Ascending aorta (tissue), 2 donors: ENCODE data around the gene IGSF9B. TPM values are rescaled to one million over a fixed set of nuclear protein-coding genes. Genes with fewer than 3 reads are reported as not detected.

Experiments used
- DNase-seq, 2 donors: peaks; one replicate each; pipeline ENCODE4 v3.0.0-alpha.2; 2019; ENCODE audit warnings: low spot score in 2 of 2
- H3K27ac ChIP-seq, 2 donors: fragments of 200-600 bp; sonication (generic); one replicate each; pipeline ENCODE4 v1.5.1; 2016 to 2017; ENCODE audit warnings: mild to moderate bottlenecking in 1 of 2
- H3K27me3 ChIP-seq: fragments of 200-600 bp; sonication (generic); one replicate; pipeline ENCODE4 v1.5.1; 2017
- H3K36me3 ChIP-seq, 2 donors: fragments of 200-600 bp; sonication (generic); one replicate each; pipeline ENCODE4 v1.5.1; 2016
- H3K4me1 ChIP-seq, 2 donors: fragments of 200-600 bp; sonication (generic); one replicate each; pipeline ENCODE4 v1.5.1; 2016 to 2017; ENCODE audit warnings: mild to moderate bottlenecking in 1 of 2
- H3K4me3 ChIP-seq, 2 donors: fragments of 200-600 bp; sonication (generic); one replicate each; pipeline ENCODE4 v1.5.1; 2016 to 2017; ENCODE audit warnings: mild to moderate bottlenecking in 1 of 2
- H3K9me3 ChIP-seq, 2 donors: fragments of 200-600 bp; sonication (generic); one replicate each; pipeline ENCODE4 v1.5.1; 2016
- CTCF ChIP-seq, 3 experiments: fragments of 200-600 bp in 2 of 3; fragments of 450-650 bp in 1 of 3; sonication (generic) in 2 of 3; IDR thresholded peaks; one replicate each; pipeline ENCODE4 v1.5.1; 2016 to 2019; ENCODE audit warnings: antibody characterized with exemption in 3 of 3, mild to moderate bottlenecking in 1 of 3, moderate library complexity in 1 of 3
- intact Hi-C: fragments of 100-400 bp; cut with DNase I; formaldehyde crosslinking; loops from one replicate; pipeline ENCODE4 v1.15.1; 2023
- total RNA-seq: library from RNA; depleted of rRNA; stranded (reverse); fragments of >200 nt; gene quantifications from one replicate; pipeline ENCODE4 v1.1.0, GENCODE V29; 2016

The IGSF9B gene
- total RNA-seq, 1 donor from 2014 or later: 162 TPM

GRCh38 chr11:133929401-133930052, 27.2 kb downstream of the IGSF9B start:
- no peak for TF ChIP-seq CTCF (IDR thresholded peaks at IDR 0.05)
- Histone ChIP-seq H3K27ac (no peak overlapping the region), H3K9me3 (no peaks in the 10 kb centered on the region), H3K27me3 (no peaks in the 10 kb centered on the region), H3K4me1 (no peaks in the 10 kb centered on the region), H3K4me3 (no peak overlapping the region), H3K36me3 (peaks cover 48 to 49% of the 10 kb centered on the region in 2 donors)
- intact Hi-C loops: loop anchor here (5.0 kb wide), 1 partner anchor 213 kb away; no protein-coding TSS in a partner anchor
- DNase-seq: no peak

- no peak overlapping the region for H3K4me3 ChIP-seq
- no peak for DNase-seq
- intact Hi-C loops: loop anchor here (5.0 kb wide), 1 partner anchor 214 kb away; no protein-coding TSS in a partner anchor
- H3K9me3 ChIP-seq: no peaks in the 10 kb centered on the region
- H3K4me1 ChIP-seq: no peaks in the 10 kb centered on the region
- TF ChIP-seq CTCF (IDR thresholded peaks at IDR 0.05): no peak
- no peak overlapping the region for H3K27ac ChIP-seq
- peaks cover 50 to 56% of the 10 kb centered on the region in 2 donors for H3K36me3 ChIP-seq
- H3K27me3 ChIP-seq: no peaks in the 10 kb centered on the region
These were observed 28.1 kb downstream of the IGSF9B start for GRCh38 chr11:133928628-133929059.

GRCh38 chr11:133927690-133928627, 28.8 kb downstream of the IGSF9B start:
- TF ChIP-seq CTCF (IDR thresholded peaks at IDR 0.05): peak; percentile 60 to 92 (median 86)
- H3K4me1 ChIP-seq: no peaks in the 10 kb centered on the region
- H3K4me3 ChIP-seq: no peak overlapping the region
- H3K9me3 ChIP-seq: no peaks in the 10 kb centered on the region
- intact Hi-C loops: loop anchor here (1.0 to 5.0 kb wide), 2 partner anchors 117 to 214 kb away; no protein-coding TSS in a partner anchor
- peak in 1 of 2 donors; percentile 72 for DNase-seq
- H3K27me3 ChIP-seq: no peaks in the 10 kb centered on the region
- H3K27ac ChIP-seq: no peak overlapping the region
- peaks cover 56 to 58% of the 10 kb centered on the region in 2 donors for H3K36me3 ChIP-seq

GRCh38 chr11:133926466-133927246, 30.1 kb downstream of the IGSF9B start:
- H3K36me3 ChIP-seq: peaks cover 64 to 68% of the 10 kb centered on the region in 2 donors
- H3K9me3 ChIP-seq: no peaks in the 10 kb centered on the region
- H3K4me1 ChIP-seq: no peaks in the 10 kb centered on the region
- H3K27me3 ChIP-seq: no peaks in the 10 kb centered on the region
- TF ChIP-seq CTCF (IDR thresholded peaks at IDR 0.05): no peak
- no peak overlapping the region for H3K4me3 ChIP-seq
- intact Hi-C loops: loop anchor here (1.0 to 5.0 kb wide), 2 partner anchors 119 to 216 kb away; no protein-coding TSS in a partner anchor
- no peak overlapping the region for H3K27ac ChIP-seq
- no peak for DNase-seq

- no peak for TF ChIP-seq CTCF (IDR thresholded peaks at IDR 0.05)
- no peaks in the 10 kb centered on the region for H3K9me3 ChIP-seq
- peaks cover 64 to 67% of the 10 kb centered on the region in 2 donors for H3K36me3 ChIP-seq
- no peak for DNase-seq
- H3K27me3 ChIP-seq: no peaks in the 10 kb centered on the region
- intact Hi-C loops: loop anchor here (5.0 kb wide), 1 partner anchor 217 kb away; no protein-coding TSS in a partner anchor
- H3K4me1 ChIP-seq: no peaks in the 10 kb centered on the region
- H3K27ac ChIP-seq: no peak overlapping the region
- no peak overlapping the region for H3K4me3 ChIP-seq
These were observed 31.0 kb downstream of the IGSF9B start for GRCh38 chr11:133925756-133926155.
